SK-N-SH treated with all-trans-retinoic acid at 6 μM for 48 hours (cell line): Measurements from ENCODE around the gene ZNF319.

Experiments used
- BACH2 ChIP-seq: fragments of 250-450 bp; sonication (Bioruptor Pico); IDR thresholded peaks from 2 replicates; pipeline ENCODE4 v1.9.0; 2021; ENCODE audit warnings: mild to moderate bottlenecking, borderline replicate concordance
- PATZ1 ChIP-seq: fragments of 250-450 bp; sonication (Bioruptor Pico); IDR thresholded peaks from 2 replicates; pipeline ENCODE4 v1.8.0; 2020; ENCODE audit warnings: mild to moderate bottlenecking, moderate library complexity, borderline replicate concordance
- TF ChIP-seq, protein P1 (sequence below): fragments of 250-450 bp; sonication (Bioruptor Pico); IDR thresholded peaks from 2 replicates; pipeline ENCODE4 v1.5.1; 2021; ENCODE audit warnings: mild to moderate bottlenecking, moderate library complexity

DNA sequence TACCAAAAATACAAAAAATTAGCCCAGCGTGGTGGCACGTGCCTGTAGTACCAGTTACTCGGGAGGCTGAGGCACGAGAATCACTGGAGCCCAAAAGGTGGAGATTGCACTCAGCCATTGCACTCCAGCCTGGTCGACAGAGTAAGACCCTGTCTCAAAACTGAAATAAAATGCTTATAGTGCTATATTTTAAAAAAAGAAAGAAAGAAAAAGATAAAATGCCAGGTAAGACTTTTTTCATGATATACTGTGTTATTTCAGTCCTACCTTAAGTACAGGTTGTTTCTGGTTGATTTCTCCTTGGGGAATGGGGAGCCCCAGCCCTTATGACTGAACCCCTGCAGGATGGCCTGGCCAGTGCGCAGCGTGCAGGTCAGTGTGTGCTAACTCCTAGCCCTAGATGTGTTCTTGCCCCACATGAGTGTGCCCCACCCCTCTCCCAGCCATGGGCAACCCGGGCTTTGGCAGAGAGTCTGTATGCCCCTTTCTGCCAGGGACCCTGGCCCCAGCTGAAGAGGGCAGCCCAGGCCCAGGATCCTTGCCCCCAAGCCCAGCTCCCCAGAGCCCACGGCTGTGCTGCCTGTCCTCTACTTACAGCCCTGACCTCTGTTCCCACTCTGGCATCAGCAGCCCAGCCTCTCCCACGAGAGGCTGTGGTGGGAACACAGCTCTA lies 30.9 kb downstream of the ZNF319 start:
- no peak for TF ChIP-seq BACH2 (CRISPR knock-in tag)
- no peak for TF ChIP-seq PATZ1 (CRISPR knock-in tag)
- TF ChIP-seq, protein P1, sequence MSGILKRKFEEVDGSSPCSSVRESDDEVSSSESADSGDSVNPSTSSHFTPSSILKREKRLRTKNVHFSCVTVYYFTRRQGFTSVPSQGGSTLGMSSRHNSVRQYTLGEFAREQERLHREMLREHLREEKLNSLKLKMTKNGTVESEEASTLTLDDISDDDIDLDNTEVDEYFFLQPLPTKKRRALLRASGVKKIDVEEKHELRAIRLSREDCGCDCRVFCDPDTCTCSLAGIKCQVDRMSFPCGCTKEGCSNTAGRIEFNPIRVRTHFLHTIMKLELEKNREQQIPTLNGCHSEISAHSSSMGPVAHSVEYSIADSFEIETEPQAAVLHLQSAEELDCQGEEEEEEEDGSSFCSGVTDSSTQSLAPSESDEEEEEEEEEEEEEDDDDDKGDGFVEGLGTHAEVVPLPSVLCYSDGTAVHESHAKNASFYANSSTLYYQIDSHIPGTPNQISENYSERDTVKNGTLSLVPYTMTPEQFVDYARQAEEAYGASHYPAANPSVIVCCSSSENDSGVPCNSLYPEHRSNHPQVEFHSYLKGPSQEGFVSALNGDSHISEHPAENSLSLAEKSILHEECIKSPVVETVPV (CRISPR knock-in tag) = no peak
